HL-60 (cell line): Measurements from ENCODE around the gene G3BP2.

ENCODE experiments used
- CTCF ChIP-seq: IDR thresholded peaks from one replicate; pipeline ENCODE4 v1.5.1; 2011; ENCODE audit warnings: low read length, control low read depth, inconsistent platforms; ENCODE audit not compliant: insufficient read depth
- GABPA ChIP-seq: IDR thresholded peaks from 2 replicates; pipeline ENCODE4 v1.6.1; 2012; ENCODE audit warnings: low read depth
- POLR2AphosphoS5 ChIP-seq: IDR thresholded peaks from 2 replicates; pipeline ENCODE4 v1.6.1; 2012; ENCODE audit warnings: low read depth
- REST ChIP-seq: IDR thresholded peaks from 2 replicates; pipeline ENCODE4 v1.6.1; 2012; ENCODE audit warnings: low read depth; ENCODE audit not compliant: insufficient replicate concordance

GRCh38 chr4:75710246-75710645 lies 37.0 kb upstream of the G3BP2 start:
- TF ChIP-seq POLR2AphosphoS5: no peak
- TF ChIP-seq CTCF: no peak
- no peak for TF ChIP-seq GABPA
- TF ChIP-seq REST: no peak
